Trophoblast cell (in vitro differentiated cells and primary cell): ENCODE measurements around the gene TM2D3.

Experiments
- DNase-seq, 2 donors: peaks; one replicate each; pipeline ENCODE4 v3.0.0-alpha.2; 2016
- H2AFZ ChIP-seq: 2 replicates; pipeline ENCODE4 v1.6.1; 2013; ENCODE audit warnings: low read length, moderate library complexity, mild to moderate bottlenecking; ENCODE audit not compliant: insufficient read depth, poor library complexity
- H2AK5ac ChIP-seq: 2 replicates; pipeline ENCODE4 v1.6.1; 2013; ENCODE audit warnings: mild to moderate bottlenecking, low read length
- H2BK120ac ChIP-seq: 2 replicates; pipeline ENCODE4 v1.6.1; 2013; ENCODE audit warnings: low read length, mild to moderate bottlenecking, moderate library complexity; ENCODE audit not compliant: insufficient read depth, poor library complexity
- H2BK12ac ChIP-seq: 2 replicates; pipeline ENCODE4 v1.6.1; 2013; ENCODE audit warnings: mild to moderate bottlenecking, low read length, moderate library complexity
- H2BK5ac ChIP-seq: 2 replicates; pipeline ENCODE4 v1.6.1; 2013; ENCODE audit warnings: low read length, low read depth, moderate library complexity, mild to moderate bottlenecking; ENCODE audit not compliant: poor library complexity
- H3K14ac ChIP-seq: 2 replicates; pipeline ENCODE4 v1.6.1; 2013; ENCODE audit warnings: mild to moderate bottlenecking, low read length
- H3K18ac ChIP-seq: 2 replicates; pipeline ENCODE4 v1.6.1; 2013; ENCODE audit warnings: mild to moderate bottlenecking, low read length
- H3K23ac ChIP-seq: 2 replicates; pipeline ENCODE4 v1.6.1; 2013; ENCODE audit warnings: low read length
- H3K27ac ChIP-seq: 2 replicates; pipeline ENCODE4 v1.5.1; 2013; ENCODE audit warnings: low read depth, mild to moderate bottlenecking, inconsistent platforms, low read length, moderate library complexity
- H3K27me3 ChIP-seq: 2 replicates; pipeline ENCODE4 v1.6.1; 2013; ENCODE audit warnings: inconsistent platforms, mild to moderate bottlenecking, low read length, moderate library complexity; ENCODE audit not compliant: insufficient read depth
- H3K36me3 ChIP-seq, 2 experiments: 1 replicate in 1 of 2; 2 replicates in 1 of 2; pipeline ENCODE4 v1.6.1; 2013; ENCODE audit warnings: low read length in 2 of 2, mild to moderate bottlenecking in 2 of 2, moderate library complexity in 1 of 2; ENCODE audit not compliant: insufficient read depth in 2 of 2, control insufficient read depth in 1 of 2
- H3K4ac ChIP-seq: 2 replicates; pipeline ENCODE4 v1.6.1; 2013; ENCODE audit warnings: low read depth, mild to moderate bottlenecking, low read length, moderate library complexity
- H3K4me1 ChIP-seq, 2 experiments: 1 replicate in 1 of 2; 2 replicates in 1 of 2; pipeline ENCODE4 v1.6.1; 2013; ENCODE audit warnings: low read length in 2 of 2, mild to moderate bottlenecking in 2 of 2, moderate library complexity in 1 of 2; ENCODE audit not compliant: insufficient read depth in 2 of 2, control insufficient read depth in 1 of 2
- H3K4me2 ChIP-seq: 2 replicates; pipeline ENCODE4 v1.6.1; 2013; ENCODE audit warnings: inconsistent platforms, mild to moderate bottlenecking, low read length, moderate library complexity
- H3K4me3 ChIP-seq: 2 replicates; pipeline ENCODE4 v1.5.1; 2013; ENCODE audit warnings: mild to moderate bottlenecking, low read depth, low read length, inconsistent platforms
- H3K79me1 ChIP-seq: one replicate; pipeline ENCODE4 v1.6.1; 2013; ENCODE audit warnings: low read length
- H3K79me2 ChIP-seq: 2 replicates; pipeline ENCODE4 v1.6.1; 2013; ENCODE audit warnings: low read length, mild to moderate bottlenecking; ENCODE audit not compliant: control insufficient read depth, insufficient read depth, poor library complexity
- H3K9ac ChIP-seq: 2 replicates; pipeline ENCODE4 v1.6.1; 2013; ENCODE audit warnings: mild to moderate bottlenecking, low read length
- H3K9me3 ChIP-seq: 2 replicates; pipeline ENCODE4 v1.6.1; 2013; ENCODE audit warnings: low read depth, mild to moderate bottlenecking, control low read depth, inconsistent platforms, low read length; ENCODE audit not compliant: insufficient read depth
- H4K12ac ChIP-seq: 2 replicates; pipeline ENCODE4 v1.6.1; 2013; ENCODE audit warnings: low read depth, mild to moderate bottlenecking, low read length, moderate library complexity
- H4K8ac ChIP-seq: 2 replicates; pipeline ENCODE4 v1.6.1; 2013; ENCODE audit warnings: low read depth, mild to moderate bottlenecking, low read length, moderate library complexity
- H4K91ac ChIP-seq: one replicate; pipeline ENCODE4 v1.6.1; 2013; ENCODE audit warnings: low read depth, mild to moderate bottlenecking, low read length, moderate library complexity
- WGBS: extraction: QIAGEN DNeasy Blood & Tissue Kit; methylation state at CpG from one replicate; pipeline ENCODE4 v1.1.7; 2013; ENCODE audit warnings: missing lambda C conversion rate; ENCODE audit not compliant: insufficient read length, insufficient coverage; ENCODE audit errors: extremely low coverage; 5-methylcytosine and 5-hydroxymethylcytosine counted together

The TM2D3 gene

GRCh38 chr15:101694261-101694660, 42.1 kb upstream of the TM2D3 start:
- Histone ChIP-seq H2AFZ (no peak overlapping the region), H4K12ac (no peak overlapping the region), H4K8ac (no peak overlapping the region), H3K9ac (no peak overlapping the region), H3K79me2 (no peaks in the 10 kb centered on the region), H3K9me3 (no peaks in the 10 kb centered on the region), H3K4me2 (no peak overlapping the region), H2BK12ac (no peak overlapping the region), H4K91ac (no peak overlapping the region), H3K4me3 (no peak overlapping the region), H3K27me3 (no peaks in the 10 kb centered on the region), H3K79me1 (no peaks in the 10 kb centered on the region), H3K27ac (no peak overlapping the region), H2BK120ac (no peak overlapping the region), H3K36me3 (peaks cover 2 to 4% of the 10 kb centered on the region in 2 experiments), H3K4me1 (no peaks in the 10 kb centered on the region), H3K4ac (no peak overlapping the region), H3K14ac (no peak overlapping the region), H2AK5ac (no peak overlapping the region), H3K18ac (no peak overlapping the region), H3K23ac (no peak overlapping the region), H2BK5ac (no peak overlapping the region)
- no peak for DNase-seq
- WGBS, result no CpG with 5 or more reads among the region's 2 CpGs

- no peak overlapping the region for H2BK5ac ChIP-seq
- H4K8ac ChIP-seq, result no peak overlapping the region
- H3K23ac ChIP-seq, result no peak overlapping the region
- no peak overlapping the region for H3K4me2 ChIP-seq
- no peak overlapping the region for H3K14ac ChIP-seq
- H3K79me2 ChIP-seq, result no peaks in the 10 kb centered on the region
- H3K4me1 ChIP-seq, result no peaks in the 10 kb centered on the region
- H4K91ac ChIP-seq, result peak overlapping the region; percentile 5
- H3K27ac ChIP-seq, result no peak overlapping the region
- H2AFZ ChIP-seq, result no peak overlapping the region
- H3K36me3 ChIP-seq, result peaks cover 2 to 4% of the 10 kb centered on the region in 2 experiments
- no peak for DNase-seq
- H3K27me3 ChIP-seq, result no peaks in the 10 kb centered on the region
- no peaks in the 10 kb centered on the region for H3K79me1 ChIP-seq
- no peak overlapping the region for H2AK5ac ChIP-seq
- no peak overlapping the region for H3K4ac ChIP-seq
- no peak overlapping the region for H3K9ac ChIP-seq
- no peak overlapping the region for H4K12ac ChIP-seq
- no peak overlapping the region for H2BK120ac ChIP-seq
- H3K18ac ChIP-seq, result no peak overlapping the region
- no CpG with 5 or more reads among the region's 4 CpGs for WGBS
- H3K4me3 ChIP-seq, result no peak overlapping the region
- no peak overlapping the region for H2BK12ac ChIP-seq
- H3K9me3 ChIP-seq, result no peaks in the 10 kb centered on the region
Observed at GRCh38 chr15:101692801-101693598, 40.8 kb upstream of the TM2D3 start.

GRCh38 chr15:101689901-101690300, 37.7 kb upstream of the TM2D3 start:
- no peak for DNase-seq
- no peaks in the 10 kb centered on the region for H3K79me1 ChIP-seq
- no peaks in the 10 kb centered on the region for H3K79me2 ChIP-seq
- no peak overlapping the region for H3K4ac ChIP-seq
- WGBS, result no CpG with 5 or more reads among the region's 6 CpGs
- H3K9me3 ChIP-seq, result no peaks in the 10 kb centered on the region
- H3K9ac ChIP-seq, result no peak overlapping the region
- no peak overlapping the region for H3K14ac ChIP-seq
- no peaks in the 10 kb centered on the region for H3K4me1 ChIP-seq
- no peak overlapping the region for H3K4me2 ChIP-seq
- no peak overlapping the region for H4K91ac ChIP-seq
- no peak overlapping the region for H2BK5ac ChIP-seq
- H3K4me3 ChIP-seq, result no peak overlapping the region
- no peak overlapping the region for H2BK120ac ChIP-seq
- no peak overlapping the region for H4K8ac ChIP-seq
- H3K18ac ChIP-seq, result no peak overlapping the region
- H2AFZ ChIP-seq, result no peak overlapping the region
- H3K27ac ChIP-seq, result no peak overlapping the region
- peaks cover 2 to 4% of the 10 kb centered on the region in 2 experiments for H3K36me3 ChIP-seq
- H2BK12ac ChIP-seq, result no peak overlapping the region
- H4K12ac ChIP-seq, result no peak overlapping the region
- H3K27me3 ChIP-seq, result no peaks in the 10 kb centered on the region
- peak overlapping the region; percentile 10 for H3K23ac ChIP-seq
- H2AK5ac ChIP-seq, result no peak overlapping the region

- no peak overlapping the region for H2BK12ac ChIP-seq
- no peak overlapping the region for H3K23ac ChIP-seq
- WGBS, result no CpG with 5 or more reads among the region's 2 CpGs
- H3K4me1 ChIP-seq, result peaks cover 0 to 2% of the 10 kb centered on the region in 2 experiments
- no peak overlapping the region for H3K9ac ChIP-seq
- no peaks in the 10 kb centered on the region for H3K27me3 ChIP-seq
- H2AK5ac ChIP-seq, result no peak overlapping the region
- H3K79me2 ChIP-seq, result no peaks in the 10 kb centered on the region
- H2BK120ac ChIP-seq, result no peak overlapping the region
- H3K36me3 ChIP-seq, result peaks cover 0 to under 1% of the 10 kb centered on the region in 2 experiments
- H3K27ac ChIP-seq, result no peak overlapping the region
- no peak overlapping the region for H3K4ac ChIP-seq
- no peak overlapping the region for H3K18ac ChIP-seq
- H2AFZ ChIP-seq, result no peak overlapping the region
- H2BK5ac ChIP-seq, result no peak overlapping the region
- no peaks in the 10 kb centered on the region for H3K9me3 ChIP-seq
- no peaks in the 10 kb centered on the region for H3K79me1 ChIP-seq
- H3K4me2 ChIP-seq, result no peak overlapping the region
- H3K14ac ChIP-seq, result no peak overlapping the region
- no peak overlapping the region for H4K12ac ChIP-seq
- no peak overlapping the region for H4K91ac ChIP-seq
- no peak for DNase-seq
- H3K4me3 ChIP-seq, result no peak overlapping the region
- no peak overlapping the region for H4K8ac ChIP-seq
Observed at GRCh38 chr15:101686718-101687117, 34.5 kb upstream of the TM2D3 start.
